ENCODE data around the gene IL1A.

GRCh38 chr2:112756207-112756606, 28.1 kb downstream of the IL1A start:
- TF ChIP-seq CTCF (IDR thresholded peaks at IDR 0.05; ENCODE audit: insufficient read depth, low read depth, low read length): no peak
- no peak for TF ChIP-seq EZH2 (IDR thresholded peaks at IDR 0.05; ENCODE audit: insufficient read depth, low read length)

All from astrocyte (in vitro differentiated cells and primary cell).